CD4-positive, CD25-positive, alpha-beta regulatory T cell (primary cell): ENCODE measurements around the gene NLRC4. TPM values are rescaled to one million over a fixed set of nuclear protein-coding genes. Genes with fewer than 3 reads are reported as not detected.
A peak's percentile ranks its signal among the peaks of the same experiment; 100 is the strongest.
"Not testable (repeated sequence)": the region's sequence is repeated elsewhere in the genome, so short reads cannot be mapped to it uniquely, and the experiment has no call there.

Source experiments
- ATAC-seq, 2 donors: fragments of 150-1000 bp; cut with Tn5 transposase; one replicate each; pipeline ENCODE4 v1.10.0; 2021; ENCODE audit warnings: low read depth in 2 of 2, moderate number of reproducible peaks in 2 of 2, moderate library complexity in 1 of 2
- DNase-seq, 3 donors: peaks; one replicate each; pipeline versions ENCODE4 v3.0.0 to v3.0.0-alpha.2; 2012 to 2022; ENCODE audit warnings: mixed read lengths in 1 of 3
- H3K27ac ChIP-seq: one replicate; pipeline ENCODE4 v1.7.0; 2013; ENCODE audit warnings: mild to moderate bottlenecking, low read length; ENCODE audit not compliant: insufficient read depth, poor library complexity, severe bottlenecking
- H3K27me3 ChIP-seq: one replicate; pipeline ENCODE4 v1.7.0; 2013; ENCODE audit warnings: low read length; ENCODE audit not compliant: control insufficient read depth, insufficient read depth
- H3K36me3 ChIP-seq: one replicate; pipeline ENCODE4 v1.7.0; 2013; ENCODE audit warnings: mild to moderate bottlenecking, low read length, moderate library complexity; ENCODE audit not compliant: control insufficient read depth, insufficient read depth
- H3K4me1 ChIP-seq: 2 replicates; pipeline ENCODE4 v1.7.0; 2013; ENCODE audit warnings: mild to moderate bottlenecking, low read length; ENCODE audit not compliant: insufficient read depth, control insufficient read depth, poor library complexity, severe bottlenecking
- H3K4me3 ChIP-seq: one replicate; pipeline ENCODE4 v1.7.0; 2013; ENCODE audit warnings: low read depth, mild to moderate bottlenecking, low read length, moderate library complexity
- H3K9me3 ChIP-seq, 2 experiments: 1 replicate in 1 of 2; 2 replicates in 1 of 2; pipeline ENCODE4 v1.7.0; 2013; ENCODE audit warnings: low read length in 2 of 2, mild to moderate bottlenecking in 1 of 2, moderate library complexity in 1 of 2; ENCODE audit not compliant: control insufficient read depth in 2 of 2
- H3K27ac Mint-ChIP-seq, 3 donors: one replicate each; pipeline ENCODE4 v1.8.0; 2020 to 2022; ENCODE audit warnings: mild to moderate bottlenecking in 3 of 3, mixed read lengths in 3 of 3, moderate library complexity in 2 of 3
- H3K27me3 Mint-ChIP-seq: one replicate; pipeline ENCODE4 v1.8.0; 2022; ENCODE audit warnings: mild to moderate bottlenecking, mixed read lengths
- H3K36me3 Mint-ChIP-seq: one replicate; pipeline ENCODE4 v1.8.0; 2020; ENCODE audit warnings: mixed read lengths
- H3K4me1 Mint-ChIP-seq, 4 donors: one replicate each; pipeline ENCODE4 v1.8.0; 2020 to 2022; ENCODE audit warnings: mixed read lengths in 4 of 4, mild to moderate bottlenecking in 1 of 4
- H3K4me3 Mint-ChIP-seq, 4 donors: one replicate each; pipeline ENCODE4 v1.8.0; 2020 to 2022; ENCODE audit warnings: mild to moderate bottlenecking in 4 of 4, mixed read lengths in 4 of 4, moderate library complexity in 3 of 4
- H3K9me3 Mint-ChIP-seq, 7 donors: one replicate each; pipeline ENCODE4 v1.8.0; 2020 to 2022; ENCODE audit warnings: mixed read lengths in 7 of 7, mild to moderate bottlenecking in 3 of 7, moderate library complexity in 2 of 7
- polyA plus RNA-seq, 4 donors: library from polyadenylated mRNA; unstranded; fragments of 300-500 nt; fragmentation: Illumina TruSeq; gene quantifications; one replicate each; pipeline ENCODE4 v1.2.3, GENCODE V29; 2021
- total RNA-seq: library from RNA; stranded (reverse); gene quantifications from one replicate; pipeline ENCODE4 v1.2.3, GENCODE V29; 2022

NLRC4 gene
- total and polyA plus RNA-seq, 5 donors from 2014 or later = 0.16 TPM; not detected in 4

DNA sequence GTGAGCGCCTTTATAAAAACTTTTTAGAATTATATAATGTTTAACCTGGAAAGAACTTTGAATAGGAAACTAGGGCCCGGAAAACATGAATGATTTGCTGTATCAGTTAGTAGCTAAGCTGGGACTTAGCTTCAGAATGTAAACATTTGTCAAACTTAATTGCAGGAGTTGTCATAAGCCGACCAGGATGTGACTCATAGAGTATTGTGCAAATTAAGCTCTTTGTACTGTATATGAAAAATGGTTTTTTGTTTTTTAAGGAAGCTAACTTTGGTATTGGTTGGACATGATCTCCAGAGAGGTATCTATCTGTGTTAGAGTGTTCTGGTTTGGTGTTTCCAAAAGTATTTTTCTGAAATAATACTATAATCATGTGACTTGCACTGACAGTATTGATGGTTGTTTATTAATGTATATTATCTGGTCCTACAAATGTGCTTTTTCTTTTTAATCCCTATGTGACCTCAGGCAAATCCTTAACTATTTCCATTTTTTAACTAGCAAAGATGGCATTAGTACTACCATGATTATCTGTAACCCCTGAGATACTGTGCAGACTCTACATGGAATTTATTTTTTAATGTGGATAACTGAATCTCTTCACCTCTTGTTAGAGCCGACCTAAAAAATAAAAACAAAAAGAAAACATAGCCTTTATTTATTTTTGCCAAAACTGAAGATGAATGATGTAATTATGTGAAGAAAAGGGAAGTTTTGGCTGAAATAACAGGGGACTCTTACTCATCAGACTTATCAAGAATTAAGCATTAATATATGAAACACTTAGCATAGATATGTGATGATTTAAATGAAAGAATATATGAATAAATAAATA, 24.7 kb upstream of the NLRC4 start:
- ATAC-seq (peak in 1 of 2 donors; percentile 45), DNase-seq (peak in 1 of 3 donors; percentile 32)
- Histone ChIP-seq H3K9me3 (no peaks in the 10 kb centered on the region), H3K4me1 (peaks cover 23% of the 10 kb centered on the region), H3K27me3 (no peaks in the 10 kb centered on the region), H3K27ac (peak overlapping the region; percentile 14), H3K4me3 (no peak overlapping the region), H3K36me3 (peaks cover 29% of the 10 kb centered on the region)
- Mint-ChIP-seq H3K27me3 (no peaks in the 10 kb centered on the region), H3K36me3 (peaks cover 33% of the 10 kb centered on the region), H3K27ac (peak overlapping the region in 2 of 3 donors; percentile 70 to 86), H3K9me3 (peaks cover 0 to 3% (median 0%) of the 10 kb centered on the region in 7 donors), H3K4me3 (peak overlapping the region in 2 of 4 donors; percentile 9 to 49), H3K4me1 (peaks cover 26 to 47% (median 39%) of the 10 kb centered on the region in 4 donors)

GRCh38 chr2:32284321-32284720, 19.6 kb upstream of the NLRC4 start:
- H3K4me3 ChIP-seq = peak overlapping the region; percentile 41
- Mint-ChIP-seq H3K4me1 (peaks cover 36 to 82% (median 51%) of the 10 kb centered on the region in 4 donors), H3K36me3 (peaks cover 38% of the 10 kb centered on the region), H3K4me3 (peak overlapping the region in 3 of 4 donors; percentile 2 to 81 (median 44)), H3K9me3 (peaks cover 0 to 4% (median 0%) of the 10 kb centered on the region in 7 donors), H3K27ac (peak overlapping the region; percentile 4 to 60 (median 27)), H3K27me3 (no peaks in the 10 kb centered on the region)
- H3K9me3 ChIP-seq = no peaks in the 10 kb centered on the region
- peaks cover 39% of the 10 kb centered on the region for H3K4me1 ChIP-seq
- DNase-seq (no peak), ATAC-seq (no peak)
- no peak overlapping the region for H3K27ac ChIP-seq
- peaks cover 20% of the 10 kb centered on the region for H3K36me3 ChIP-seq
- no peaks in the 10 kb centered on the region for H3K27me3 ChIP-seq

GRCh38 chr2:32278478-32278853, 13.8 kb upstream of the NLRC4 start:
- peak overlapping the region; percentile 92 to 100 (median 94) for H3K4me3 Mint-ChIP-seq
- ATAC-seq = no peak

DNA sequence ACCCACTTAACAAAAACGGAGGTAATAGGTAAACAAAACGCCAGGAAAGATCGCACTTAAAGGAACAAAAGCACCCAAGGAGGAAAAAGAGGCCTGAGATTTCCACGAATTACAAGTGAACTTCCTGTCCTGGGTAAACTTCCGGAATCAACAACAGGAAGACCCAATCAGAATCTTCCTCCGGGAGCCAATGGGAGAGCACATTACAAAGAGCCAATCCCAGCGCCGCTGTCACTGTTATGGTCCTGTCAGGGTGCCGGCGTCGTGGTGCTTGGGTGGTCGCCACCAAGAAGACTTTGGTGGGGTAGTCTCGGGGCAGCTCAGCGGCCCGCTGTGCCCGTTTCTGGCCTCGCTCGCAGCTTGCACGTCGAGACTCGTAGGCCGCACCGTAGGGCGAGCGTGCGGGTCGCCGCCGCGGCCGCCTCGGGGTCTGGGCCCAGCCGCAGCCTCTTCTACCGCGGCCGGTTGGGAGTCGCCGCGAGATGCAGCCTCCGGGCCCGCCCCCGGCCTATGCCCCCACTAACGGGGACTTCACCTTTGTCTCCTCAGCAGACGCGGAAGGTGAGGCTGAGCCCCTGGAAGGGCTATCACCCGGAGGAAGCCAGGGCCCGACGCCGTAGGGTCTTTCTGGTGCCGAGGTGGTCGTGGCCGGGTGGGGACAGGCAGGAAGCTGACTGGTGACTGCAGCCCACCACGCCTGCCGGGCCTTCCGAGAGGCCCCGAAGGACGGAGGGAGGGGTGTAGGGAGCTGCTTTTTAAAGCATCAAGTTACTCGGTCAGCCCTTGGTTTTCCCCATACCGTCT, 13.2 kb upstream of the NLRC4 start, which contains the start of gene YIPF4:
YIPF4 (plus strand) TSS at position 231 of the 804 bp plus-strand sequence; CDS start at position 483, 252 bp downstream.
- H3K9me3 Mint-ChIP-seq = no peaks in the 10 kb centered on the region
- no peaks in the 10 kb centered on the region for H3K9me3 ChIP-seq
- H3K4me1 Mint-ChIP-seq = peaks cover 5 to 45% (median 22%) of the 10 kb centered on the region in 4 donors
- H3K36me3 ChIP-seq = peaks cover 4% of the 10 kb centered on the region
- DNase-seq = peak; percentile 81 to 92 (median 89)
- H3K36me3 Mint-ChIP-seq = peaks cover 8% of the 10 kb centered on the region
- H3K4me1 ChIP-seq = peaks cover 29% of the 10 kb centered on the region
- no peaks in the 10 kb centered on the region for H3K27me3 ChIP-seq
- H3K27ac Mint-ChIP-seq = peak within 1 kb of the TSS; percentile 89 to 96 (median 94)
- peak within 1 kb of the TSS; percentile 81 for H3K27ac ChIP-seq
- H3K4me3 Mint-ChIP-seq = peak within 1 kb of the TSS; percentile 92 to 100 (median 94)
- peak within 1 kb of the TSS; percentile 93 for H3K4me3 ChIP-seq
- peak; percentile 95 to 97 for ATAC-seq
- H3K27me3 Mint-ChIP-seq = peaks cover 12% of the 10 kb centered on the region

More at GRCh38 chr2:32278478-32278853, 13.8 kb upstream of the NLRC4 start:
- no peak for DNase-seq
- Histone ChIP-seq H3K36me3 (peaks cover 7% of the 10 kb centered on the region), H3K4me3 (peak overlapping the region; percentile 93), H3K27ac (peak overlapping the region; percentile 81), H3K9me3 (no peaks in the 10 kb centered on the region), H3K27me3 (no peaks in the 10 kb centered on the region), H3K4me1 (peaks cover 29% of the 10 kb centered on the region)
- Mint-ChIP-seq H3K27ac (peak overlapping the region; percentile 82 to 96 (median 94)), H3K4me1 (peaks cover 11 to 51% (median 27%) of the 10 kb centered on the region in 4 donors), H3K9me3 (peaks cover 0 to 4% (median 0%) of the 10 kb centered on the region in 7 donors), H3K36me3 (peaks cover 14% of the 10 kb centered on the region), H3K27me3 (peaks cover 12% of the 10 kb centered on the region)

GRCh38 chr2:32277363-32277673, 12.6 kb upstream of the NLRC4 start:
- Histone ChIP-seq H3K36me3 (peaks cover 2% of the 10 kb centered on the region), H3K4me3 (peak overlapping the region; percentile 93), H3K27me3 (no peaks in the 10 kb centered on the region), H3K4me1 (peaks cover 29% of the 10 kb centered on the region), H3K9me3 (no peaks in the 10 kb centered on the region), H3K27ac (peak overlapping the region; percentile 81)
- H3K9me3 Mint-ChIP-seq = no peaks in the 10 kb centered on the region
- H3K27me3 Mint-ChIP-seq = peaks cover 12% of the 10 kb centered on the region
- peak overlapping the region; percentile 92 to 100 (median 94) for H3K4me3 Mint-ChIP-seq
- peaks cover 5 to 41% (median 21%) of the 10 kb centered on the region in 4 donors for H3K4me1 Mint-ChIP-seq
- peaks cover 8% of the 10 kb centered on the region for H3K36me3 Mint-ChIP-seq
- H3K27ac Mint-ChIP-seq = peak overlapping the region; percentile 89 to 96 (median 94)
- no peak for ATAC-seq
- peak in 1 of 3 donors; percentile 6 for DNase-seq

DNA sequence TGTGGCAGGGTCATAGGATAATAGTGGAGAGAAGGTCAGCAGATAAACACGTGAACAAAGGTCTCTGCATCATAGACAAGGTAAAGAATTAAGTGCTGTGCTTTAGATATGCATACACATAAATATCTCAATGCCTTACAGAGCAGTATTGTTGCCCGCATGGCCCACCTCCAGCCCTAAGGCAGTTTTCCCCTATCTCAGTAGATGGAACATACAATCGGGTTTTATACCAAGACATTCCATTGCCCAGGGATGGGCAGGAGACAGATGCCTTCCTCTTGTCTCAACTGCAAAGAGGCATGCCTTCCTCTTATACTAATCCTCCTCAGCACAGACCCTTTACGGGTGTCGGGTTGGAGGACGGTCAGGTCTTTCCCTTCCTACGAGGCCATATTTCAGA, 11.1 kb upstream of the NLRC4 start:
- not testable (repeated sequence) for H3K27ac ChIP-seq, H3K36me3 ChIP-seq, DNase-seq, H3K9me3 Mint-ChIP-seq, H3K9me3 ChIP-seq, H3K36me3 Mint-ChIP-seq, H3K27ac Mint-ChIP-seq, H3K27me3 ChIP-seq, H3K4me3 ChIP-seq, ATAC-seq
- Mint-ChIP-seq H3K4me3 (peak overlapping the region in 2 of 4 donors; percentile 69 to 83), H3K27me3 (peaks cover 12% of the 10 kb centered on the region), H3K4me1 (peaks cover 5 to 31% (median 18%) of the 10 kb centered on the region in 4 donors)
- H3K4me1 ChIP-seq = peaks cover 27% of the 10 kb centered on the region

DNA sequence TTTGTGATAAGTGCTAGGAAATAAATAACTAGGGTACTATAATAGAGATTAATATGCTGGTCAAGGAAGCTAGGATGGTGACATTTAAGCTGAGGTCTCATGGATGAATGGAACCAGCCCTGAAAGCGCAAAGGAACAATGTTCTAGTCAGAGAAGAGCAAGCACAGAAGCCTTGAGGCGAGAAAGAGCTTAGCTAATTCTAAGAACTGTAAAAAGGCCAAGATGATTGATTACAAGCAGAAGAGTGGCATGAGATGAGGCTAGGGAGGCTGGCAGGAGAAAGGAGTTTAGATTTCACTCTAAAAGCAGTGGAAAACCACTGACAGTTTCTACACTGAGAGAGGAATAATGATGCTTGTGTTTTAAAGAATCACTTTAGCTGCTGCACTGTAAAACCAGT, 9.6 kb upstream of the NLRC4 start:
- Histone ChIP-seq H3K4me3 (no peak overlapping the region), H3K9me3 (no peaks in the 10 kb centered on the region), H3K4me1 (peaks cover 14% of the 10 kb centered on the region), H3K27me3 (no peaks in the 10 kb centered on the region), H3K27ac (no peak overlapping the region), H3K36me3 (no peaks in the 10 kb centered on the region)
- DNase-seq = no peak
- Mint-ChIP-seq H3K4me3 (peak overlapping the region in 2 of 4 donors; percentile 46 to 87), H3K9me3 (no peaks in the 10 kb centered on the region), H3K36me3 (no peaks in the 10 kb centered on the region), H3K4me1 (peaks cover 5 to 21% (median 12%) of the 10 kb centered on the region in 4 donors), H3K27ac (no peak overlapping the region), H3K27me3 (peaks cover 12% of the 10 kb centered on the region)
- no peak for ATAC-seq
